Measurements from ENCODE around the gene GALNT17.

DNA sequence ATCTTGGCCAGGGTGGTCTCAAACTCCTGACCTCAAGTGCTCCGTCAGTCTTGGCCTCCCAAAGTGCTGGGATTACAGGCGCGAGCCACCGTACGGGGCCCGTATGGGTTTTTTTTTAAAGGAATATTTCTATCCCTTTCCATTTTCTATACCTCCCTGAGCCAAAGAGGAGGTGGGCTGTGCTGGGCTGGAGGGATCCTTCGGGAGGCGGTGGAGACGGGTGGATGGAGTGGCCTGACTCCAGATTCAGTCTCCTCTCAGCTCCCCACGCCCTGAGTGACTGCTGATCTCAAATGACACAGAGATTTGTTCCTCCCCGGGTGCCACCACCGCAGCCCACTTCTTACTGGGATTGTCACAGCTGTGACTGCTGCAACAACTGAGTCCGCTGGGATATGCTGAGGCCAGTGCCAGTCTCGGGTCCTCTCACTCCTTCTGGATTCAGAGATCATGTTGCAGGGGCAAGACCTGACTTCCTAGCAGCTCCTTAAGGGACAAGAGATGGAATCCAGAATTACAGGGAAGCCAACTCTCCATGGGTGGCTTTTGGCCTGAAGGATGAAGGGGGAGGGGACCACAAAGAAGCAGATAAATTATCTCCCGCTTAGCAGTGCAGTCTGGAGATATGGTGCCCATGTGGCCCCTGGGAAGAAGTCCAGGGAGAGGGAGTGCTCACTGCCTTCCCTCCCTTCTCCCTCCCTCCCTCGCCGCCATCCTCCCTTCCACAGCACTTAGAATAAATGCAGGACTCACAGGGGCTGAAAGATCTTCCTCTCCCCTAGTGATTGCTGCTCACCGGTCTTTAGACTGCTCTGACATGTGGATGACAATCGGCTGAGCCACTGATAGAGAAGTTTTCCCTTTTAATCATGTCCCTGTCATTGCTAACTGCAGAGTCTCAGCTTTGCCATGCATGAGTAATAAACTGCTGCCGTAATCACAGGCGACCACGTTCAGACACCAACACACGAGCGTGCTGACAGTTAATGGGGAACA is 14.3 kb downstream of the GALNT17 start:
- TF ChIP-seq, protein P1, sequence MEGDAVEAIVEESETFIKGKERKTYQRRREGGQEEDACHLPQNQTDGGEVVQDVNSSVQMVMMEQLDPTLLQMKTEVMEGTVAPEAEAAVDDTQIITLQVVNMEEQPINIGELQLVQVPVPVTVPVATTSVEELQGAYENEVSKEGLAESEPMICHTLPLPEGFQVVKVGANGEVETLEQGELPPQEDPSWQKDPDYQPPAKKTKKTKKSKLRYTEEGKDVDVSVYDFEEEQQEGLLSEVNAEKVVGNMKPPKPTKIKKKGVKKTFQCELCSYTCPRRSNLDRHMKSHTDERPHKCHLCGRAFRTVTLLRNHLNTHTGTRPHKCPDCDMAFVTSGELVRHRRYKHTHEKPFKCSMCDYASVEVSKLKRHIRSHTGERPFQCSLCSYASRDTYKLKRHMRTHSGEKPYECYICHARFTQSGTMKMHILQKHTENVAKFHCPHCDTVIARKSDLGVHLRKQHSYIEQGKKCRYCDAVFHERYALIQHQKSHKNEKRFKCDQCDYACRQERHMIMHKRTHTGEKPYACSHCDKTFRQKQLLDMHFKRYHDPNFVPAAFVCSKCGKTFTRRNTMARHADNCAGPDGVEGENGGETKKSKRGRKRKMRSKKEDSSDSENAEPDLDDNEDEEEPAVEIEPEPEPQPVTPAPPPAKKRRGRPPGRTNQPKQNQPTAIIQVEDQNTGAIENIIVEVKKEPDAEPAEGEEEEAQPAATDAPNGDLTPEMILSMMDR (IDR thresholded peaks at IDR 0.05), result no peak
- no peak for TF ChIP-seq POLR2A (IDR thresholded peaks at IDR 0.05)
